Ovary (tissue), 3 donors: ENCODE measurements around the gene GPSM1.

Source experiments
- EP300 ChIP-seq: sonication (generic); formaldehyde crosslinking; IDR thresholded peaks from one replicate; pipeline ENCODE4 v1.6.1; 2017; ENCODE audit warnings: antibody characterized with exemption
- POLR2A ChIP-seq: fragments of 450-650 bp; IDR thresholded peaks from one replicate; pipeline ENCODE4 v1.6.1; 2017; ENCODE audit warnings: antibody characterized with exemption, mild to moderate bottlenecking, moderate library complexity
- TF ChIP-seq, protein P1 (sequence below), 3 donors: fragments of 450-650 bp in 2 of 3; fragments of 200-600 bp in 1 of 3; IDR thresholded peaks; one replicate each; pipeline versions ENCODE4 v1.5.1 to v1.8.0; 2016 to 2022; ENCODE audit warnings: antibody characterized with exemption in 3 of 3, mild to moderate bottlenecking in 1 of 3
- donor health status: DM: no; HTN: no; CAD: no.

DNA sequence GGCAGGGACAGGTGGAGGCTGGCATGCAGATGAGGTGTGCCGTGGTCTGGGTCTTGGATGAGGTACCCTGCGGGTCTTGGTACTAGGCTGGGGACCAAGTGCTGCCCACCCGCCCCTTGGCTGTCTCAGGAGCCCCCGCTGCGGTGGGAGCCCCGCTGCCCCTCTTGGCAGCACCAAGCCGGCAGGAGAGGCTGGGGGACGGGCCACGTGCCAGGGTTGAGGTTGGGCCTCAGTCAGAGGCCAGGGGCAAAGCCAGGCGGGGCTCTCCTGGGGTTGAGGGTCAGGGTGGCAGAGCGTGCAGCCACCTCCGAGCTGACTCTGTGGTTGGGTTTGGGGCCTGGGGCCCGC, 44.2 kb downstream of the GPSM1 start:
- TF ChIP-seq, protein P1, sequence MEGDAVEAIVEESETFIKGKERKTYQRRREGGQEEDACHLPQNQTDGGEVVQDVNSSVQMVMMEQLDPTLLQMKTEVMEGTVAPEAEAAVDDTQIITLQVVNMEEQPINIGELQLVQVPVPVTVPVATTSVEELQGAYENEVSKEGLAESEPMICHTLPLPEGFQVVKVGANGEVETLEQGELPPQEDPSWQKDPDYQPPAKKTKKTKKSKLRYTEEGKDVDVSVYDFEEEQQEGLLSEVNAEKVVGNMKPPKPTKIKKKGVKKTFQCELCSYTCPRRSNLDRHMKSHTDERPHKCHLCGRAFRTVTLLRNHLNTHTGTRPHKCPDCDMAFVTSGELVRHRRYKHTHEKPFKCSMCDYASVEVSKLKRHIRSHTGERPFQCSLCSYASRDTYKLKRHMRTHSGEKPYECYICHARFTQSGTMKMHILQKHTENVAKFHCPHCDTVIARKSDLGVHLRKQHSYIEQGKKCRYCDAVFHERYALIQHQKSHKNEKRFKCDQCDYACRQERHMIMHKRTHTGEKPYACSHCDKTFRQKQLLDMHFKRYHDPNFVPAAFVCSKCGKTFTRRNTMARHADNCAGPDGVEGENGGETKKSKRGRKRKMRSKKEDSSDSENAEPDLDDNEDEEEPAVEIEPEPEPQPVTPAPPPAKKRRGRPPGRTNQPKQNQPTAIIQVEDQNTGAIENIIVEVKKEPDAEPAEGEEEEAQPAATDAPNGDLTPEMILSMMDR (IDR thresholded peaks at IDR 0.05): no peak
- no peak for TF ChIP-seq EP300
- TF ChIP-seq POLR2A: no peak
